A549 (cell line): Measurements from ENCODE around the gene PRDM5. TPM values are rescaled to one million over a fixed set of nuclear protein-coding genes. Genes with fewer than 3 reads are reported as not detected.

Source experiments
- ATAC-seq, 2 experiments: fragments of 200-7000 bp in 1 of 2; fragments of >200 bp in 1 of 2; cut with Nextera tagmentation in 1 of 2; cut with Tn5 transposase in 1 of 2; 3 replicates each; pipeline versions ENCODE4 v1.8.0 to v1.9.1; 2018 to 2020; ENCODE audit warnings: mild to moderate bottlenecking in 1 of 2, moderate library complexity in 1 of 2
- CTCF ChIA-PET: fragments of 300-600 bp; sonication (Branson Sonifier 250); formaldehyde crosslinking; extraction: SDS; loops from one replicate; lab custom pipeline; 2021; ENCODE audit warnings: antibody characterized with exemption, inconsistent platforms; lab: Yijun Ruan, JAX
- POLR2A ChIA-PET: fragments of 350-600 bp; formaldehyde crosslinking; extraction: SDS; loops from one replicate; lab custom pipeline; 2021; ENCODE audit warnings: antibody characterized with exemption, inconsistent platforms; lab: Yijun Ruan, JAX
- DNase-seq, 2 experiments: peaks; one replicate each; pipeline versions ENCODE4 v3.0.0 to v3.0.0-alpha.2; 2011 to 2016; ENCODE audit warnings: low read depth in 1 of 2, low spot score in 1 of 2
- FAIRE-seq: peaks from 2 replicates; lab custom pipeline; 2011; peaks lifted over from hg19 to GRCh38; lab: Jason Lieb, UNC
- H3K27ac ChIP-seq, 2 experiments: fragments of >200 bp; sonication (Bioruptor Twin); formaldehyde crosslinking; 3 replicates each; pipeline ENCODE4 v1.5.1; 2016 to 2017
- H3K4me1 ChIP-seq: fragments of >200 bp; sonication (Bioruptor Twin); formaldehyde crosslinking; 3 replicates; pipeline ENCODE4 v1.6.1; 2016
- H3K4me2 ChIP-seq: fragments of >200 bp; sonication (Bioruptor Twin); formaldehyde crosslinking; 3 replicates; pipeline ENCODE4 v1.6.1; 2016
- H3K4me3 ChIP-seq: fragments of >200 bp; sonication (Bioruptor Twin); formaldehyde crosslinking; 3 replicates; pipeline ENCODE4 v1.5.1; 2016
- H3K9me3 ChIP-seq: fragments of >200 bp; sonication (Bioruptor Twin); formaldehyde crosslinking; 3 replicates; pipeline ENCODE4 v1.6.1; 2016
- E2F6 ChIP-seq: IDR thresholded peaks from 2 replicates; pipeline ENCODE4 v1.6.1; 2012; ENCODE audit warnings: low read depth, borderline replicate concordance
- EHF ChIP-seq: fragments of 250-450 bp; sonication (Bioruptor Pico); IDR thresholded peaks from 2 replicates; pipeline ENCODE4 v1.5.0; 2020; ENCODE audit warnings: mild to moderate bottlenecking
- EHMT2 ChIP-seq: fragments of 200-600 bp; sonication (generic); IDR thresholded peaks from 2 replicates; pipeline ENCODE4 v1.6.1; 2016; ENCODE audit warnings: antibody characterized with exemption, low read depth, mild to moderate bottlenecking, moderate library complexity
- ELK1 ChIP-seq: fragments of 150-350 bp; IDR thresholded peaks from 2 replicates; pipeline ENCODE4 v1.6.1; 2014; ENCODE audit warnings: low read depth, mild to moderate bottlenecking, low read length
- EP300 ChIP-seq, 2 experiments: fragments of >200 bp; sonication (Bioruptor Twin); formaldehyde crosslinking; IDR thresholded peaks; 2 replicates in 1 of 2; 3 replicates in 1 of 2; pipeline ENCODE4 v1.6.1; 2016 to 2017
- ESRRA ChIP-seq: fragments of 150-350 bp; IDR thresholded peaks from 2 replicates; pipeline ENCODE4 v1.6.1; 2014; ENCODE audit warnings: mild to moderate bottlenecking, low read length, borderline replicate concordance
- FOSB ChIP-seq: fragments of 250-450 bp; sonication (Bioruptor Pico); IDR thresholded peaks from 2 replicates; pipeline ENCODE4 v1.5.0; 2020; ENCODE audit warnings: mild to moderate bottlenecking, moderate library complexity
- FOSL2 ChIP-seq, 2 experiments: fragments of 450-650 bp in 1 of 2; fragments of >200 bp in 1 of 2; sonication (Bioruptor Twin) in 1 of 2; formaldehyde crosslinking; IDR thresholded peaks; 2 replicates each; pipeline versions ENCODE4 v1.5.0 to v1.6.1; 2016 to 2020; ENCODE audit warnings: mild to moderate bottlenecking in 1 of 2, moderate library complexity in 1 of 2
- GATA3 ChIP-seq: IDR thresholded peaks from 2 replicates; pipeline ENCODE4 v1.6.1; 2012; ENCODE audit warnings: borderline replicate concordance
- HDAC2 ChIP-seq: fragments of 200-600 bp; sonication (generic); IDR thresholded peaks from 2 replicates; pipeline ENCODE4 v1.6.1; 2016
- HOXA7 ChIP-seq: fragments of 250-450 bp; sonication (Bioruptor Pico); IDR thresholded peaks from 2 replicates; pipeline ENCODE4 v1.5.0; 2020; ENCODE audit warnings: mild to moderate bottlenecking, moderate library complexity
- HOXB13 ChIP-seq: fragments of 250-450 bp; sonication (Bioruptor Pico); IDR thresholded peaks from 2 replicates; pipeline ENCODE4 v1.5.0; 2020; ENCODE audit warnings: low read depth, mild to moderate bottlenecking, moderate library complexity
- HOXB5 ChIP-seq: fragments of 250-450 bp; sonication (Bioruptor Pico); IDR thresholded peaks from 2 replicates; pipeline ENCODE4 v1.5.0; 2020; ENCODE audit warnings: mild to moderate bottlenecking, moderate library complexity
- JUNB ChIP-seq: fragments of >200 bp; sonication (Bioruptor Twin); formaldehyde crosslinking; IDR thresholded peaks from 2 replicates; pipeline ENCODE4 v1.6.1; 2016
- KDM1A ChIP-seq: fragments of 200-600 bp; sonication (generic); IDR thresholded peaks from 2 replicates; pipeline ENCODE4 v1.6.1; 2016; ENCODE audit warnings: low read depth, mild to moderate bottlenecking
- MAFK ChIP-seq: fragments of 450-650 bp; IDR thresholded peaks from 2 replicates; pipeline ENCODE4 v1.6.1; 2014; ENCODE audit not compliant: partially characterized antibody
- MAZ ChIP-seq: fragments of 150-350 bp; IDR thresholded peaks from 2 replicates; pipeline ENCODE4 v1.6.1; 2014; ENCODE audit warnings: antibody characterized with exemption, low read depth, low read length, borderline replicate concordance
- PHF8 ChIP-seq: fragments of 200-600 bp; sonication (generic); IDR thresholded peaks from 2 replicates; pipeline ENCODE4 v1.6.1; 2016; ENCODE audit warnings: low read depth, mild to moderate bottlenecking, antibody characterized with exemption, moderate library complexity, borderline replicate concordance
- RFX5 ChIP-seq: fragments of 450-650 bp; IDR thresholded peaks from 2 replicates; pipeline ENCODE4 v1.7.1; 2014; ENCODE audit warnings: antibody characterized with exemption, mild to moderate bottlenecking, moderate library complexity
- SMC3 ChIP-seq: fragments of >200 bp; sonication (Bioruptor Twin); formaldehyde crosslinking; IDR thresholded peaks from 3 replicates; pipeline ENCODE4 v1.6.1; 2018; ENCODE audit warnings: inconsistent platforms
- TFCP2L1 ChIP-seq: fragments of 250-450 bp; sonication (Bioruptor Pico); IDR thresholded peaks from 2 replicates; pipeline ENCODE4 v1.5.0; 2021; ENCODE audit warnings: mild to moderate bottlenecking
- USF2 ChIP-seq: fragments of 450-650 bp; IDR thresholded peaks from 2 replicates; pipeline ENCODE4 v1.6.1; 2014; ENCODE audit warnings: antibody characterized with exemption
- ZC3H11A ChIP-seq: fragments of 450-650 bp; IDR thresholded peaks from 2 replicates; pipeline ENCODE4 v1.6.1; 2014; ENCODE audit warnings: antibody characterized with exemption, mild to moderate bottlenecking
- ZFP36 ChIP-seq: fragments of 450-650 bp; IDR thresholded peaks from 2 replicates; pipeline ENCODE4 v1.6.1; 2014; ENCODE audit warnings: borderline replicate concordance; ENCODE audit not compliant: partially characterized antibody
- WGBS: methylation state at CpG from one replicate; pipeline ENCODE4 v1.1.6; 2017; ENCODE audit errors: missing lambda C conversion rate; 5-methylcytosine and 5-hydroxymethylcytosine counted together
- polyA plus RNA-seq, 4 experiments: library from polyadenylated mRNA; depleted of rRNA in 3 of 4; stranded (reverse); fragments of >200 nt; fragmentation: RNase III in 1 of 4; extraction: RNeasy Plus Mini Kit Qiagen cat#74134 plus additional on column Dnase treatment in 1 of 4; gene quantifications; 2 replicates in 3 of 4; 3 replicates in 1 of 4; pipeline ENCODE4 v1.2.3, GENCODE V29; 2011 to 2017

PRDM5 gene
- polyA plus RNA-seq, 2 of the 4 experiments (the other 2 are of a cell fraction) = 6.5 to 12.9 TPM

GRCh38 chr4:120808475-120809141 is 113.9 kb downstream of the PRDM5 start:
- no peak overlapping the region for H3K4me3 ChIP-seq
- no peak overlapping the region for H3K27ac ChIP-seq
- no peak for FAIRE-seq
- no peaks in the 10 kb centered on the region for H3K9me3 ChIP-seq
- ChIA-PET CTCF (no interaction called here), POLR2A (no interaction called here)
- ATAC-seq = no peak
- H3K4me1 ChIP-seq = no peaks in the 10 kb centered on the region
- no peak overlapping the region for H3K4me2 ChIP-seq
- 93% methylated on average over 7 of the region's 24 CpGs for WGBS
- TF ChIP-seq USF2 (no peak), HOXA7 (CRISPR knock-in tag) (no peak), PHF8 (no peak), HOXB5 (CRISPR knock-in tag) (no peak), HDAC2 (no peak), RFX5 (no peak), HOXB13 (CRISPR knock-in tag) (no peak), GATA3 (no peak), SMC3 (no peak), TFCP2L1 (CRISPR knock-in tag) (no peak), ZFP36 (no peak), FOSL2 (IDR thresholded peaks at IDR 0.05) (no peak), FOSL2 (CRISPR knock-in tag; IDR thresholded peaks at IDR 0.05) (no peak), EHMT2 (no peak), ELK1 (no peak), EHF (CRISPR knock-in tag) (no peak), EP300 (IDR thresholded peaks at IDR 0.05) (no peak)
- DNase-seq = no peak

- no peak for TF ChIP-seq EHF (CRISPR knock-in tag)
- TF ChIP-seq ESRRA = no peak
- no peak for TF ChIP-seq MAZ
- TF ChIP-seq ZC3H11A = no peak
- TF ChIP-seq ZFP36 = no peak
- TF ChIP-seq E2F6 = no peak
- no peak for TF ChIP-seq KDM1A
- no peak for TF ChIP-seq JUNB
- CTCF ChIA-PET = no interaction called here
- FAIRE-seq (no peak), ATAC-seq (no peak), DNase-seq (no peak)
- 78% methylated on average over 5 of the region's 5 CpGs for WGBS
- Histone ChIP-seq H3K4me2 (no peak overlapping the region), H3K9me3 (no peaks in the 10 kb centered on the region), H3K4me3 (no peak overlapping the region), H3K4me1 (no peaks in the 10 kb centered on the region), H3K27ac (no peak overlapping the region)
- POLR2A ChIA-PET = no interaction called here
These were observed 121.3 kb downstream of the PRDM5 start for GRCh38 chr4:120801137-120801758.

- DNase-seq (no peak), FAIRE-seq (no peak), ATAC-seq (no peak)
- CTCF ChIA-PET = no interaction called here
- H3K4me2 ChIP-seq = no peak overlapping the region
- TF ChIP-seq SMC3 (no peak), FOSB (CRISPR knock-in tag) (no peak), MAFK (no peak)
- H3K4me3 ChIP-seq = no peak overlapping the region
- POLR2A ChIA-PET = no interaction called here
- no peak overlapping the region for H3K27ac ChIP-seq
- H3K4me1 ChIP-seq = no peaks in the 10 kb centered on the region
- no peaks in the 10 kb centered on the region for H3K9me3 ChIP-seq
- 65% methylated on average over 3 of the region's 3 CpGs for WGBS
These were observed 124.0 kb downstream of the PRDM5 start for GRCh38 chr4:120798570-120798969.
